PFSK-1 (cell line): ENCODE data around the gene NDST3.

Experiments used
- POLR2AphosphoS5 ChIP-seq: IDR thresholded peaks from 2 replicates; pipeline ENCODE4 v1.6.1; 2012; ENCODE audit warnings: low read depth, mild to moderate bottlenecking, control low read depth, low read length, moderate library complexity
- REST ChIP-seq, 2 experiments: IDR thresholded peaks; 2 replicates each; pipeline versions ENCODE4 v1.6.1 to v1.8.0; 2011 to 2012; ENCODE audit warnings: low read depth in 2 of 2, low read length in 2 of 2, control low read depth in 1 of 2, inconsistent platforms in 1 of 2, mild to moderate bottlenecking in 1 of 2, moderate library complexity in 1 of 2; ENCODE audit not compliant: insufficient read depth in 1 of 2
- SIN3A ChIP-seq: IDR thresholded peaks from 2 replicates; pipeline ENCODE4 v1.6.1; 2012; ENCODE audit warnings: mild to moderate bottlenecking, low read length, moderate library complexity, borderline replicate concordance; ENCODE audit not compliant: insufficient read depth

GRCh38 chr4:118026806-118027205, 7.5 kb upstream of the NDST3 start:
- TF ChIP-seq SIN3A: no peak
- no peak for TF ChIP-seq REST (IDR thresholded peaks at IDR 0.05; ENCODE audit: insufficient read depth in 1 of 2, low read depth in 2 of 2, low read length in 2 of 2)
- TF ChIP-seq POLR2AphosphoS5: no peak
